GM19395 (cell line): ENCODE measurements around the gene SNTG2.
"Not testable (repeated sequence)": the region's sequence is repeated elsewhere in the genome, so short reads cannot be mapped to it uniquely, and the experiment has no call there.

ENCODE experiments used
- ATAC-seq: cut with Tn5 transposase; IDR thresholded peaks from one replicate; pipeline ENCODE4 v1.9.1; 2021; ENCODE audit warnings: mild to moderate bottlenecking, moderate library complexity; ENCODE audit not compliant: unreplicated experiment

The SNTG2 gene

GRCh38 chr2:950080-950966, at the start of gene SNTG2:
Gene SNTG2, plus strand, starts transcription at chr2:950849. Its CDS starts 148 bp downstream, at chr2:950997.
- no peak for ATAC-seq

GRCh38 chr2:902584-902983, 48.1 kb upstream of the SNTG2 start:
- ATAC-seq: no peak

GRCh38 chr2:903223-903900, 47.3 kb upstream of the SNTG2 start:
- no peak for ATAC-seq

GRCh38 chr2:904246-905024, 46.2 kb upstream of the SNTG2 start:
- no peak for ATAC-seq

GRCh38 chr2:905091-905832, 45.4 kb upstream of the SNTG2 start:
- no peak for ATAC-seq

- ATAC-seq: no peak
These were observed 44.9 kb upstream of the SNTG2 start for GRCh38 chr2:905833-906140.

GRCh38 chr2:907706-908105, 42.9 kb upstream of the SNTG2 start:
- no peak for ATAC-seq

- no peak for ATAC-seq
These were observed 42.1 kb upstream of the SNTG2 start for GRCh38 chr2:908568-908967.

GRCh38 chr2:909764-910379, 40.8 kb upstream of the SNTG2 start:
- not testable (repeated sequence) for ATAC-seq

- ATAC-seq: no peak
These were observed 40.0 kb upstream of the SNTG2 start for GRCh38 chr2:910698-911097.

GRCh38 chr2:915979-916378, 34.7 kb upstream of the SNTG2 start:
- ATAC-seq: no peak

- no peak for ATAC-seq
These were observed 33.7 kb upstream of the SNTG2 start for GRCh38 chr2:916935-917334.

- ATAC-seq: no peak
These were observed 31.0 kb upstream of the SNTG2 start for GRCh38 chr2:919672-920071.

- ATAC-seq: no peak
These were observed 30.1 kb upstream of the SNTG2 start for GRCh38 chr2:920573-920972.

- no peak for ATAC-seq
These were observed 29.6 kb upstream of the SNTG2 start for GRCh38 chr2:920999-921398.

- ATAC-seq: no peak
These were observed 28.5 kb upstream of the SNTG2 start for GRCh38 chr2:922185-922584.

GRCh38 chr2:923832-924601, 26.6 kb upstream of the SNTG2 start:
- no peak for ATAC-seq

- no peak for ATAC-seq
These were observed 25.9 kb upstream of the SNTG2 start for GRCh38 chr2:924701-925100.

- ATAC-seq: no peak
These were observed 25.3 kb upstream of the SNTG2 start for GRCh38 chr2:925309-925708.

- ATAC-seq: no peak
These were observed 24.9 kb upstream of the SNTG2 start for GRCh38 chr2:925711-926110.
